Stimulated activated CD4-positive, alpha-beta T cell treated with anti-CD3 and anti-CD28 coated beads, TNF-alpha, amount 100 ng/mL, for 48 hours (primary cell): ENCODE measurements around the gene CBX1.
A peak's percentile ranks its signal among the peaks of the same experiment; 100 is the strongest.
"Not testable (repeated sequence)": the region's sequence is repeated elsewhere in the genome, so short reads cannot be mapped to it uniquely, and the experiment has no call there.

Experiments
- DNase-seq, 3 donors: peaks; one replicate each; pipeline ENCODE4 v3.0.0-alpha.2; 2020; ENCODE audit warnings: low read depth in 3 of 3

CBX1 gene

GRCh38 chr17:48123111-48123510 lies 21.8 kb upstream of the CBX1 start:
- DNase-seq = no peak

DNA sequence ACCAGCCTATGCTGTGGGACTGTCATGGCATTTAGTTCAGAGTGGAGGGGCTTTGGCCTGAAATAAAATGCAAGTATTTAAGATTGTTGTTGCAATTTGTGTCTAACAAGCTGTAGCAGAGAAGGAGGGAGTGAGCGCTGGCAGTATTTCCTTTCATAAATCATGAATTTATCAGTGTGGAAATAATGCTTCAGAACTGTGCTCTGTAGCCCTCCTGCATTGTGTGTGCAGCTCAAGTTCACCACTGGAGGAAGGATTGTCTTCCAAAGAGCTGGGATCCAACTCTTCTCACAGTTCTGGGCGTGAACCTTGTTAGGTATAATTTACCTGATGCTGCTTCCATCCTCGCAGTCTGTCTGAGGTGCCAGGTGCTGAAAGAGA lies 21.4 kb upstream of the CBX1 start:
- no peak for DNase-seq

GRCh38 chr17:48121923-48122664 lies 20.8 kb upstream of the CBX1 start:
- no peak for DNase-seq

DNA sequence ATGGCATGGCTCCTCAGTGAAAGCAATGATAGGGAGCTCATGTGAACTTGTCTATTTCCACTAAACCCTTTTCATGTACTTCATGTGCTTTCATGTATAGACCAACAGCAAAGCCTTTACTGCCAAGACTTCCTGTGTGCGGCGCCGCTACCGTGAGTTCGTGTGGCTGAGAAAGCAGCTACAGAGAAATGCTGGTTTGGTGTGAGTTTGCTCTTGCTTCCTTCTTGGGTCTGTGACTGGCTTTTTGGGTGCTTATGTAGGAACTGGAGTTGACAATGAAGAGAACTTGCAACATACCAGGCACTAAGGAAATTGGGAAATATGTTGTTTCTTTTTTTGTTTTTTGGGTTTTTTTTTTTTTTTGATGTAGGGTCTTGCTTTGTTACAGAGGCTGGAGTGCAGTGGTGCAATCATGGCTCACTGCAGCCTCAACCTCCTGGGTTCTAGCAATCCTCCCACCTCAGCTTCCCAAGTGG lies 12.0 kb upstream of the CBX1 start:
- DNase-seq = no peak

DNA sequence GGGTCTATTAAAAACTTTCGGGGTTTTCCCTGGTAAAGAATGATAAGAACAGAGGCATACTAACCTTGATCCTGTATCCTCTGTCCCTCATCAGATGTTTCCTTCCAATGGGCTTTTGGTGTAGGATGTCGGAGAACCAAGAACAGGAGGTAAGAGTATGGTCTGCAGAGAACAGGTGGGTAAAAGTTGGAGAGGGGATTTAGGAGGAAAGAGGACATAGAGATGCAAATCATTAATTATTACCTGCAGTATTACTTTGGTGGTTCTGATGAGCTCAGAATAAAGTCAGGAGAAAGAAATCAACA lies 10.6 kb upstream of the CBX1 start:
- no peak for DNase-seq

GRCh38 chr17:48110761-48111160 lies 9.5 kb upstream of the CBX1 start:
- no peak for DNase-seq

DNA sequence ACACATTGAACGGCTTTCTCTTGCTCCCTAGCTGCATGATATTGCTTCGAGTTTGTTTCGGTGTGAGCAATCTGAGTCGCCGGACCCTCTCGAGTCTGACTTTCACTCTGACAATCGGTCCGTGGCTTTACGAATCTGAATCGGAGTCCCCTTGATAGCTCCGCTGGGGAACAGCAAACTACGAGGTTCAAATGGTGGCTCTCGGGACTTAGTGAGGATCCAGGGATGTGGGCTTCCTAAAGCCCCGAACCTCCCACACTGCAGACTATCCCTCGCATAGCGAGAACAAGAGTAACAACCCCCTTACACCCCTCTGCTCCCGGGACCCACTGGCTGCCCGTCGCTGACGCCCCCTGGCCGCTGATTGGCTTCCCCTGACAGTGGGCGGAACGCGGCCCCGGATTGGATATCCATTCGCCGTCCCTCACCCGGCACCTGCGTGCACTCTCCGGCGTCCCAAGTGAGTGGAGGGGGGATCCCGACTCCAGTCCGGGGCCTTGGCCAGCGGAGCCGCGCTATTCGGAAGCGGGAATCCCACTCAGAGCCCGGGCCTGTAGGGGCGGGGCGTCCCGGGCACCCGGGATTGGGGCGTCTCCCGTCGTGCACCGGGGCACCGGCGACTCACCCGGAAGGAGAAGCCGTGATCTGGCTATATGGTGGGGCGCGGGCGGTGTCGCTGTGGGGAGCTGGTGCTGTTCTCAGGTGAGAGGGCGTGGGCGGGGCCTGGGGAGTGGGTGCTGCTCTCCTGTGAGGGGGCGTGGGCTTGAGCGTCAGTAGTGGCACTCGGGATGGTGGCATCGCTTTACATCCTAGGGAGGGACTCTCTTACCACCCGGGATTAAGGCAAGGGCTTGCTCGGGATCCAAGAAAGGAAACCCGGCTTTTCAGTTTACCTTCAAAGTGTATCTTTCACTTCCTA lies 6.1 kb upstream of the CBX1 start, which contains the start of gene SNX11:
Gene SNX11 (plus strand): TSS at position 630 of the 919 bp plus-strand sequence. CDS start 4,278 bp downstream, outside the sequence.
- peak; percentile 80 to 97 (median 86) for DNase-seq

DNA sequence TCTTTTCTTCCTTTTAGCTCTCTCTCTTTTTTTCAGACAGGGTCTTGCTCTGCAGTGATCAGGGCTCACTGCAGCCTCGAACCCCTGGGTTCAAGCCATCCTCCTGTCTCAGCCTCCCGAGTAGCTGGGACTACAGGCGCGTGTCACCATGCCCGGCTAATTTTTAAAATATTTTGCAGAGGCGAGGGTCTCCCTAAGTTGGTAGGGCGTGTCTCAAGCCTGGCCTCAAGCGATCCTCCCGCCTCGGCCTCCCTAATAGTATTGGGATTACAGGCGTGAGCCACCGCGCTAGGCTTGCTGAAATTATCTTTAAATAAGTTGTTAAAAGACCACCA lies 5.5 kb upstream of the CBX1 start:
- DNase-seq = no peak

DNA sequence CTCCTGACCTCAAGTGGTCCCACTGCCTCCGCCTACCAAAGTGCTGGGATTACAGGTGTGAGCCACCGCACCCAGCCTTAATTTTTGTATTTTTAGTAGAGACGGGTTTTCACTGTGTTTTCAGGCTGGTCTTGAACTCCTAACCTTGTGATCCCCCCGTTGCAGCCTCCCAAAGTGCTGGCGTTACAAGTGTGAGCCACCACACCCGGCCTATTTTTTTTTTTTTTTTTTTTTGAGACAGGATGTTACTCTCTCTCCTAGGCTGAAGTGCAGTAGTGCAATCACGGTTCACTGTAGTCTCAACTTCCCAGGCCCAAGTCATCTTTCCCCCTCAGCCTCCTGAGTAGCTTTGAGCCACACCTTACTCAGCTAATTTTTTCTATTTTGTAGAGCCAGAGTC lies 3.2 kb upstream of the CBX1 start:
- DNase-seq = no peak

GRCh38 chr17:48102798-48103715 lies 1.8 kb upstream of the CBX1 start:
- DNase-seq = peak in 1 of 3 donors; percentile 17

- DNase-seq = no peak
Observed at GRCh38 chr17:48102043-48102750, 919 bp upstream of the CBX1 start.

- no peak for DNase-seq
Observed at GRCh38 chr17:48100591-48101011, 677 bp downstream of the CBX1 start.

DNA sequence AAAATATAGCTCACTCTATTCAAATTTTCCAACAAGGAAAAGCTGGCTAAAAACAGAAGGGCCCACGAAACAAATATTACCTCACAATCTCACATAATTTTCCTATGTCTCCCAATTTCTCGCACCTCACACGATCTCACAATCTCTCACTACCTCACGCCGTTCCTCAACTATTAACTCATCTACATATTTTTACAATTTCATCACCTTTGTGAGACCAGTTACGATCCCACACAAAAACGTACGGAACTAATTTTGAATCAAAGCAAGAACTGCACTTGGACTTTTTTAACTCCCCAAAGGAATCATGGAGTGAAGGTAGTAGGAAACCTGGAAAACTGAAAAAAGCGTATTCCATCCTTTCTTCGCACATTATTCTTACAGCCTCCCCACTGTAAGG lies 1.1 kb downstream of the CBX1 start:
- no peak for DNase-seq

GRCh38 chr17:48095611-48096010 lies 5.7 kb downstream of the CBX1 start:
- DNase-seq = no peak

DNA sequence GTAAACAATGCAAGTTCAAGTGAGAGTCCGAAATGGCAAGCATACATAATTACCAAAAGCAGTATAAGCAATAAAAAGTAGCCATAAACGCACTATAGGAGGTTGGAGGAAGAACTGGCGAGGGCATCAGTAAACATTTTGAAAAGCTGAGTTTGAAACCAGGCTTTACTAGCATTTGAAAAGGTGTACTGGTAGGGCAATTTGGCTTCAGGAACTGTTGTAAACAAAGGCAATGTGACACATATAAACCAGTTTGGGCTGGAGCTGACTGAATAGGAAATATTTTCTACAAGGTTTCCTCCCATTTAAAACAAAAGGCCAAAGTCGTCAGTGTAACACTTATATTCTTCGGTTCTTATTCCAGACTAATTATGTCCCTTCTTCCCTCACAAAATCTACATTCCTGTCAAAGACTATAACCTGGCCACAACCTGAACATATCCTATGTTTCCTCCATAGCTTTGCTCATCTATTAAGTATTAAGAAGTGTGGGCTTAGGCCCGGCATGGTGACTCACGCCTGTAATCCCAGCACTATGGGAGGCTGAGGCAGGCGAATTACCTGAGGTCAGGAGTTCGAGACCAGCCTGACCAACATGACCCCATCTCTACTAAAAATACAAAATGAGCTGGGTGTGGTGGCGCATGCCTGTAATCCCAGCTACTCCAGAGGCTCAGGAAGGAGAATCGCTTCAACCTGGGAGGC lies 7.8 kb downstream of the CBX1 start:
- no peak for DNase-seq

- no peak for DNase-seq
Observed at GRCh38 chr17:48084932-48085331, 16.3 kb downstream of the CBX1 start.

GRCh38 chr17:48081858-48082257 lies 19.4 kb downstream of the CBX1 start:
- DNase-seq = no peak

GRCh38 chr17:48077152-48077551 lies 24.1 kb downstream of the CBX1 start:
- DNase-seq = not testable (repeated sequence)

- peak; percentile 34 to 56 (median 53) for DNase-seq
Observed at GRCh38 chr17:48074322-48075081, 26.8 kb downstream of the CBX1 start.

DNA sequence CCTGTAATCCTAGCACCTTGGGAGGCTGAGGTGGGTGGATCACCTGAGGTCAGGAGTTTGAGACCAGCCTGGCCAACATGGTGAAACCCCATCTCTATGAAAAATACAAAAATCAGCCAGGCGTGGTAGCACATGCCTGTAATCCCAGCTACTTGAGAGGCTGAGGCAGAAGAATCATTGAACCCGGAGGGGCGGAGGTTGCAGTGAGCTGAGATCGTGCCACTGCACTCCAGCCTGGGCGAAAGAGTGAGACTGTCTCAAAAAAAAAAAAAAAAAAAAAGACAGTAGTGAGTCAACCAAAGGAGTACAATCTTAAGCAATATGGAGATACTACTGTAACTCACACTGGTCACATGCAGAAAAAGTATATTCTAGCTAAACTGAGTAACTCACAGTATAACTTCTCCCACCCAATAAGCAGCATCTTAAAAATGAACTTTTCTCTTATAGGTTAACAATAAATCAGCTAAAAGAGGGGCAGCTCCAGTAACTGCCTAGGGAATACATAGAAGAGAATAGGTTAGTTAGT lies 27.6 kb downstream of the CBX1 start:
- DNase-seq = not testable (repeated sequence)
